HG03442 (cell line): Measurements from ENCODE around the gene HEXA.

Experiments
- ATAC-seq: cut with Tn5 transposase; IDR thresholded peaks from one replicate; pipeline ENCODE4 v1.9.1; 2021; ENCODE audit warnings: mild to moderate bottlenecking, moderate library complexity; ENCODE audit not compliant: unreplicated experiment

The HEXA gene

GRCh38 chr15:72323752-72324151 lies 52.1 kb downstream of the HEXA start:
- ATAC-seq = no peak

GRCh38 chr15:72319985-72320671 lies 55.7 kb downstream of the HEXA start, which contains the start of gene CELF6:
TSS of gene CELF6 (minus strand) at chr15:72320157. CDS start at chr15:72319874, 283 bp downstream.
- ATAC-seq = no peak

- ATAC-seq = no peak
Observed at GRCh38 chr15:72319360-72319984, 56.3 kb downstream of the HEXA start.

- ATAC-seq = no peak
Observed at GRCh38 chr15:72318408-72318942, 57.3 kb downstream of the HEXA start.

- no peak for ATAC-seq
Observed at GRCh38 chr15:72315706-72316370, 60.0 kb downstream of the HEXA start.

- no peak for ATAC-seq
Observed at GRCh38 chr15:72313881-72314280, 61.9 kb downstream of the HEXA start.

- no peak for ATAC-seq
Observed at GRCh38 chr15:72313448-72313840, 62.4 kb downstream of the HEXA start.

- ATAC-seq = no peak
Observed at GRCh38 chr15:72312605-72313447, 63.0 kb downstream of the HEXA start.

GRCh38 chr15:72307026-72307425 lies 68.8 kb downstream of the HEXA start:
- ATAC-seq = no peak

- ATAC-seq = no peak
Observed at GRCh38 chr15:72306211-72306785, 69.5 kb downstream of the HEXA start.

GRCh38 chr15:72304596-72304995 lies 71.2 kb downstream of the HEXA start:
- ATAC-seq = no peak

- no peak for ATAC-seq
Observed at GRCh38 chr15:72302955-72303354, 72.9 kb downstream of the HEXA start.
